Karpas-422 (cell line): Measurements from ENCODE around the gene GXYLT1. TPM values are rescaled to one million over a fixed set of nuclear protein-coding genes. Genes with fewer than 3 reads are reported as not detected.

Source experiments
- DNase-seq: peaks from one replicate; pipeline ENCODE4 v3.0.0-alpha.2; 2015
- H2AFZ ChIP-seq: fragments of 200-600 bp; sonication (generic); 2 replicates; pipeline ENCODE4 v1.6.1; 2014; ENCODE audit warnings: antibody characterized with exemption, low read length, mixed read lengths
- H3K27ac ChIP-seq: fragments of 200-600 bp; sonication (generic); 2 replicates; pipeline ENCODE4 v1.5.1; 2014; ENCODE audit warnings: mild to moderate bottlenecking, low read length, moderate library complexity
- H3K27me3 ChIP-seq: fragments of 200-600 bp; sonication (generic); 2 replicates; pipeline ENCODE4 v1.6.1; 2014; ENCODE audit warnings: low read length, mixed read lengths
- H3K36me3 ChIP-seq: fragments of 200-600 bp; sonication (generic); 2 replicates; pipeline ENCODE4 v1.6.1; 2014; ENCODE audit warnings: low read length, mixed read lengths; ENCODE audit not compliant: insufficient read depth
- H3K4me1 ChIP-seq: fragments of 200-600 bp; sonication (generic); 2 replicates; pipeline ENCODE4 v1.6.1; 2014; ENCODE audit warnings: mild to moderate bottlenecking, low read length, mixed read lengths
- H3K4me2 ChIP-seq: fragments of 200-600 bp; sonication (generic); 2 replicates; pipeline ENCODE4 v1.6.1; 2014; ENCODE audit warnings: low read length, low read depth, mild to moderate bottlenecking; ENCODE audit not compliant: poor library complexity, severe bottlenecking
- H3K4me3 ChIP-seq: fragments of 200-600 bp; sonication (generic); 2 replicates; pipeline ENCODE4 v1.5.1; 2014; ENCODE audit warnings: mild to moderate bottlenecking, antibody characterized with exemption, low read length, mixed read lengths
- H3K79me2 ChIP-seq: fragments of 200-600 bp; sonication (generic); 2 replicates; pipeline ENCODE4 v1.6.1; 2014; ENCODE audit warnings: mild to moderate bottlenecking, low read length, mixed read lengths
- H3K9ac ChIP-seq: fragments of 200-600 bp; sonication (generic); 2 replicates; pipeline ENCODE4 v1.6.0; 2014; ENCODE audit warnings: low read length
- H3K9me2 ChIP-seq: fragments of 200-600 bp; sonication (generic), shearing (Covaris generic); replicated peaks from 2 replicates; pipeline ENCODE4 v1.6.0; 2014; ENCODE audit warnings: mild to moderate bottlenecking, low read length, moderate library complexity; ENCODE audit not compliant: insufficient read depth
- H3K9me3 ChIP-seq: fragments of 300-700, 200-600 bp; sonication (generic); 2 replicates; pipeline ENCODE4 v1.6.1; 2014; ENCODE audit warnings: low read length, mixed read lengths
- H4K20me1 ChIP-seq: fragments of 200-600 bp; sonication (generic); 2 replicates; pipeline ENCODE4 v1.6.1; 2014; ENCODE audit warnings: mild to moderate bottlenecking, antibody characterized with exemption, low read length, low read depth; ENCODE audit not compliant: insufficient read depth
- total RNA-seq: library from RNA; depleted of rRNA; stranded (reverse); fragments of >200 nt; shearing (Covaris generic); gene quantifications from 2 replicates; pipeline ENCODE4 v1.2.3, GENCODE V29; 2014; ENCODE audit warnings: low replicate concordance; rRNA removed

The GXYLT1 gene
- total RNA-seq, 1 experiment from 2014 or later: 25.9 TPM

GRCh38 chr12:42039577-42039976, 105.1 kb downstream of the GXYLT1 start:
- Histone ChIP-seq H3K79me2 (no peaks in the 10 kb centered on the region), H3K27ac (0 out of 2 replicates have a peak overlapping the region, but pooled peaks have one; percentile 29), H2AFZ (no peak overlapping the region), H3K4me2 (no peak overlapping the region), H3K4me1 (peaks cover 20% of the 10 kb centered on the region), H3K9ac (no peak overlapping the region), H3K9me3 (no peaks in the 10 kb centered on the region), H3K36me3 (no peaks in the 10 kb centered on the region), H3K4me3 (no peak overlapping the region), H3K27me3 (no peaks in the 10 kb centered on the region), H4K20me1 (no peaks in the 10 kb centered on the region), H3K9me2 (no peaks in the 10 kb centered on the region)
- no peak for DNase-seq

- H3K79me2 ChIP-seq: no peaks in the 10 kb centered on the region
- H2AFZ ChIP-seq: no peak overlapping the region
- no peaks in the 10 kb centered on the region for H3K9me3 ChIP-seq
- no peak overlapping the region for H3K4me3 ChIP-seq
- H3K27me3 ChIP-seq: no peaks in the 10 kb centered on the region
- H3K9me2 ChIP-seq: no peaks in the 10 kb centered on the region
- no peak overlapping the region for H3K4me2 ChIP-seq
- H4K20me1 ChIP-seq: no peaks in the 10 kb centered on the region
- no peaks in the 10 kb centered on the region for H3K36me3 ChIP-seq
- H3K27ac ChIP-seq: no peak overlapping the region
- H3K9ac ChIP-seq: no peak overlapping the region
- peaks cover 20% of the 10 kb centered on the region for H3K4me1 ChIP-seq
- no peak for DNase-seq
These were observed 105.5 kb downstream of the GXYLT1 start for GRCh38 chr12:42039176-42039575.

GRCh38 chr12:42031847-42032564, 112.7 kb downstream of the GXYLT1 start:
- Histone ChIP-seq H3K79me2 (no peaks in the 10 kb centered on the region), H3K27me3 (no peaks in the 10 kb centered on the region)

More at GRCh38 chr12:42031847-42032564, 112.7 kb downstream of the GXYLT1 start:
- Histone ChIP-seq H3K4me3 (no peak overlapping the region), H3K9ac (no peak overlapping the region), H3K4me1 (peaks cover 11% of the 10 kb centered on the region), H3K9me3 (no peaks in the 10 kb centered on the region), H3K9me2 (no peaks in the 10 kb centered on the region), H4K20me1 (no peaks in the 10 kb centered on the region), H3K36me3 (no peaks in the 10 kb centered on the region), H3K27ac (no peak overlapping the region), H2AFZ (no peak overlapping the region), H3K4me2 (no peak overlapping the region)
- no peak for DNase-seq

Other genes with a start within 250 kb of the GXYLT1 start
- gene YAF2, start 93.4 kb upstream of the GXYLT1 start, total RNA-seq: 36.3 and 81.7 TPM in 2 replicates
- gene ZCRB1, start 181.2 kb upstream of the GXYLT1 start, total RNA-seq: 48.2 and 58.4 TPM in 2 replicates
- gene PPHLN1, start 181.3 kb upstream of the GXYLT1 start, total RNA-seq: 115 and 174 TPM in 2 replicates